ENCODE results near the gene MMP24. TPM values are rescaled to one million over a fixed set of nuclear protein-coding genes. Genes with fewer than 3 reads are reported as not detected.
A peak's percentile ranks its signal among the peaks of the same experiment; 100 is the strongest.
"Not testable (repeated sequence)": the region's sequence is repeated elsewhere in the genome, so short reads cannot be mapped to it uniquely, and the experiment has no call there.

MMP24 gene
- total RNA-seq, 3 donors from 2014 or later, result 0.80 to 2.5 (median 0.98) TPM

DNA sequence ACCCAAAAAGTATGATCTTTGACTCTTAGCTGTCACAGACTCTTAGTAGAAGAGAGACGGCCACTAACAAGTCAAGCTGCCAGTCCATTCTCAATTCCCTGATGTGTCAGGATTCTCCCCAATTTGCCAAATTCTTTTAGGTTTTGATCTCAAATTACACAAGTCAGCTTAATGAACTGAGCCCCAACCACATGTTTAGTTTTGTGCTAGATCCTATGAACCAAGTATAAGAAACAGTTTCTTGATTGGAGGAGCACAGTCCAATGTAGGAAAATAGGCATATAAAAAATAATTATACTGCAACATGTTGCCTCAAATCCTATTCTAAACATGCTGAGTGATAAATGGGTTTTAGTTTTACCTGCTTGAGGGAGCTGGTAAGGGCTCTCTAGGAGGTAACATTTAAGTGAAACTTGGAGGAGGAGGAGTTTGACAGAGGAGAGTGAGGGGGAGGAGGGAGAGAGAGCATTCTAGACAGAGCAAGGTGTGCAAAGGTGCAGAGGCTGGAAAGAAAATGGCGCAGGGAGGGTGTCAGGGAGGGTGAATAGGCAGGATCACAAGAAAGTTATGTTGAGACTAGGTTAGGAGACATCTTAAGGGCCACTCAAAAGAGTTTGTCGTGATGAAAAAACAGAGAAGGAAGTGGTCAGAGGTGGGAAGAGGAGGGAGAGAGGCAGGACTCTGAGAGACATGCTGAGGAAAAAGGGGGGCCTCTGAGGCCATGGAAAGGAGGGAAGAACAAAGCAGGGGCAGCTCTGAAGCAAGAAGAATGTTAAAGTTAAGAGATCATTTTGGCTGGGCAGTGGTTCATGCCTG is 88.5 kb downstream of the MMP24 start:
- Histone ChIP-seq H3K4me3 (no peak overlapping the region), H3K27me3 (no peaks in the 10 kb centered on the region), H3K27ac (no peak overlapping the region), H3K4me1 (no peaks in the 10 kb centered on the region), H3K9me3 (no peaks in the 10 kb centered on the region), H3K36me3 (no peaks in the 10 kb centered on the region)
- TF ChIP-seq, protein P1, sequence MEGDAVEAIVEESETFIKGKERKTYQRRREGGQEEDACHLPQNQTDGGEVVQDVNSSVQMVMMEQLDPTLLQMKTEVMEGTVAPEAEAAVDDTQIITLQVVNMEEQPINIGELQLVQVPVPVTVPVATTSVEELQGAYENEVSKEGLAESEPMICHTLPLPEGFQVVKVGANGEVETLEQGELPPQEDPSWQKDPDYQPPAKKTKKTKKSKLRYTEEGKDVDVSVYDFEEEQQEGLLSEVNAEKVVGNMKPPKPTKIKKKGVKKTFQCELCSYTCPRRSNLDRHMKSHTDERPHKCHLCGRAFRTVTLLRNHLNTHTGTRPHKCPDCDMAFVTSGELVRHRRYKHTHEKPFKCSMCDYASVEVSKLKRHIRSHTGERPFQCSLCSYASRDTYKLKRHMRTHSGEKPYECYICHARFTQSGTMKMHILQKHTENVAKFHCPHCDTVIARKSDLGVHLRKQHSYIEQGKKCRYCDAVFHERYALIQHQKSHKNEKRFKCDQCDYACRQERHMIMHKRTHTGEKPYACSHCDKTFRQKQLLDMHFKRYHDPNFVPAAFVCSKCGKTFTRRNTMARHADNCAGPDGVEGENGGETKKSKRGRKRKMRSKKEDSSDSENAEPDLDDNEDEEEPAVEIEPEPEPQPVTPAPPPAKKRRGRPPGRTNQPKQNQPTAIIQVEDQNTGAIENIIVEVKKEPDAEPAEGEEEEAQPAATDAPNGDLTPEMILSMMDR (IDR thresholded peaks at IDR 0.05), result no peak
- TF ChIP-seq POLR2A (IDR thresholded peaks at IDR 0.05) (no peak), POLR2AphosphoS5 (IDR thresholded peaks at IDR 0.05) (no peak)
- intact Hi-C loops (cut with DNase I; ENCODE audit: low total_unique reads), result no loop called here
- no peak for DNase-seq (ENCODE audit: low spot score in 2 of 2)

DNA sequence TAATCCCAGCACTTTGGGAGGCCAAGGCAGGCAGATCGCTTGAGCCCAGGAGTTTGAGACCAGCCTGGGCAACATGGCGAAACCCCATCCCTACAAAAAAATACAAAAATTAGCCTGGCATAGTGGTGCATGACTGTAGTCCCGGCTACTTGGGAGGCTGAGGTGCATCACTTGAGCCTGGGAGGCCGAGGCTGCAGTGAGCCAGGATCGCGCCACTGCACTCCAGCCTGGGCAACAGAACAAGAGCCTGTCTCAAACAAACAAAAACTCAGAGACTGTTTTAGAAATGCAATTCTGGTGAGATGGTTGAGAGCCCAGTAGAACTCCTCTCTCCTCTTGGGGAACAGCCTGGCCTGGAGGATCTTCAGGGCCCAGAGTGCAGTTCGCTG is 89.1 kb downstream of the MMP24 start:
- H3K36me3 ChIP-seq; intact Hi-C loops (cut with DNase I; ENCODE audit: low total_unique reads); H3K4me3 ChIP-seq; DNase-seq (ENCODE audit: low spot score in 2 of 2); H3K27ac ChIP-seq; H3K27me3 ChIP-seq; H3K9me3 ChIP-seq; H3K4me1 ChIP-seq: not testable (repeated sequence)

DNA sequence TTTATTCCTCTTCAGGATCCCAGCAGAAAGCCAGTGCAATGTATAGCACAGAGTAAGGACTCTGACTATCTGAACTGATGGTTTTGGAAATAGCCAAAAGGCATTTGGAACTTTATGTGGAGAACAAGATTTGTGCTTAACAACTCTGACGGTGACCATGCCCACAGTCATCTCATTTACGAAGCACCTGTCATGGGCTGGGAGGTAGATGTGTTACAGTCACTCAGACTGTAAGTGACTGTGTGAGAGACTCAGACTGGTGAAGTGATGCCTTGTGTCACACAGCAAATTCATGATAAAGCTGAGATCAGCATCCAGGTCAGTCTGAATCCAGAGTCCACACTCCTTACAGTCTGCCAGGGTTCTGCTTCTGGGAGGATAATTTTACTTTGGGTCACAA is 89.6 kb downstream of the MMP24 start:
- H3K4me3 ChIP-seq, result no peak overlapping the region
- intact Hi-C loops (cut with DNase I; ENCODE audit: low total_unique reads), result no loop called here
- H3K36me3 ChIP-seq, result no peaks in the 10 kb centered on the region
- H3K4me1 ChIP-seq, result no peaks in the 10 kb centered on the region
- TF ChIP-seq POLR2AphosphoS5 (IDR thresholded peaks at IDR 0.05), result no peak
- TF ChIP-seq POLR2A (IDR thresholded peaks at IDR 0.05), result no peak
- TF ChIP-seq, protein P1 (IDR thresholded peaks at IDR 0.05), result no peak
- no peaks in the 10 kb centered on the region for H3K27me3 ChIP-seq
- no peaks in the 10 kb centered on the region for H3K9me3 ChIP-seq
- no peak overlapping the region for H3K27ac ChIP-seq
- no peak for DNase-seq (ENCODE audit: low spot score in 2 of 2)

DNA sequence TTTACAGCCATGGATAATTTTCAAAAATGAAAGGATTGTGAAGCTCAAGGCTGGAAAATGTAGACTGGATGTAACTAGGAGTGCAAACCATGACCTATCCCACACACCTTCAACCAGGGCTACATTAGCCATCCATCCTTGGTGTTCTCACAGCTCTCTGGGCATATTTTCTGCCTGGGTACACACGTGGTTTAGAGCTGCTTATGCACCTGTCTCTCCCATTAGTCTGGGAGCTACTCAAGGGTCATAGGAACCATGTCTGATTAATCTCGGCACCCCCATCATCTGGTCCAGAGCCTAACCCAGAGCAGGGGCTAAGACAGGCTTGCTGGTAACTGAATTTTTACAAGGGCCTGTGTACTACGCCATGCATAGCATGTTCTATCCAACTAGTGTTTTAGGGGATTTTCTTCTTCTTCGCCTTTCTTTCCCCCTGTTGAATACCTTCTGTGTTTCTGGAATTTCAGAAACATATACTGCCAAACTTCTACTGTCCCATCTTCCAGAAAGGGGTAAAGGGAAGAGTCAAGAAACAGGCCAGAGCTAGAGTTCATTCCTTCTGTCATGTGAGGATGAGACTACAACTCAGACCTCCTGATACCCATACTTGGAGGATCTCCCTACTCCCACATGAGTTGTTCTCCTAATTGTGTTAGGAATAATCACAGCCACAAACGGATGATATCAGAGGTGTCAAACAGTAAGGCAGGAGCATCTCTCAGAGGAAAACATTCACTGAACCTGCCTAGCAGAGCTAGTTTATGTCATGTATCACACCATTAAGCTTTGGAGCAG is 91.1 kb downstream of the MMP24 start:
- H3K27ac ChIP-seq, result peak overlapping the region; percentile 65 to 76
- H3K27me3 ChIP-seq, result no peaks in the 10 kb centered on the region
- H3K36me3 ChIP-seq, result no peaks in the 10 kb centered on the region
- DNase-seq (ENCODE audit: low spot score in 2 of 2), result no peak
- intact Hi-C loops (cut with DNase I; ENCODE audit: low total_unique reads), result no loop called here
- H3K4me3 ChIP-seq, result no peak overlapping the region
- H3K4me1 ChIP-seq, result no peaks in the 10 kb centered on the region
- H3K9me3 ChIP-seq, result no peaks in the 10 kb centered on the region
- TF ChIP-seq POLR2A (IDR thresholded peaks at IDR 0.05), result no peak
- TF ChIP-seq POLR2AphosphoS5 (IDR thresholded peaks at IDR 0.05), result no peak

DNA sequence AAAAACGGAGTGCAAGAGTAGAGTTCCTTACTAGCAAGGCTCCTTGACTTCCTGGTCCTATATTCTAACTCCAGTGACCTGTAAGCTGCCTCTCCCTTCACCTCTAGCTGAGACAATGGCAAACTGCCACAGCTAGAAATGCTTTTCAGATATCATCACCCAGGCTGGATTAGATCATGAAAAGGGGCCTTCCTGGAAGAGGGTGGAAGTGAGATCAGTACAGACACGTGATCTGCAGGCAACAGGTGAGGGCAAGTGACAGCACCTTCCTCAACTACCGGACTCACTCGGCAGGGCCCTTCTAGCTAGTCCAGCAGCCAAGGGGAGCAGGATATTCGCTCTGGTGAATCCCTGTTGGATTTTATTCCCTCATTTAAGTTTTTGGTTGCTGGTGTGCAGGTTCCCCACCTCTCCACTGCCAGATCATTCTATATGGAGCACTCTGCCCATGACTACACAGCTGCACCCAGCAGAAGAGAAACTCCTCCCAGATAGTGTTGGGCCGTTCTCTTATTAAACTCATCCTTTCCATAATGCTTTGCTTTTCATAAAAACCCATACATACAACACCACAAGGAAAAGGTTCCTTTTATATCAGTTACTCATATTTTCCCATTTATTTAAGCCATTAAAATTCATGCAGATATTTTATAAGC is 92.1 kb downstream of the MMP24 start:
- peak overlapping the region; percentile 65 to 76 for H3K27ac ChIP-seq
- no peak for TF ChIP-seq POLR2AphosphoS5 (IDR thresholded peaks at IDR 0.05)
- no peak for TF ChIP-seq POLR2A (IDR thresholded peaks at IDR 0.05)
- TF ChIP-seq, protein P1 (IDR thresholded peaks at IDR 0.05), result no peak
- H3K4me1 ChIP-seq, result no peaks in the 10 kb centered on the region
- DNase-seq (ENCODE audit: low spot score in 2 of 2), result peak in 1 of 2 donors; percentile 30
- no peaks in the 10 kb centered on the region for H3K27me3 ChIP-seq
- intact Hi-C loops (cut with DNase I; ENCODE audit: low total_unique reads), result no loop called here
- no peaks in the 10 kb centered on the region for H3K9me3 ChIP-seq
- no peak overlapping the region for H3K4me3 ChIP-seq
- no peaks in the 10 kb centered on the region for H3K36me3 ChIP-seq
